T-helper 17 cell (primary cell): ENCODE measurements around the gene SEL1L. TPM values are rescaled to one million over a fixed set of nuclear protein-coding genes. Genes with fewer than 3 reads are reported as not detected.
"Not testable (repeated sequence)": the region's sequence is repeated elsewhere in the genome, so short reads cannot be mapped to it uniquely, and the experiment has no call there.

Experiments
- ATAC-seq: fragments of 150-1000 bp; cut with Tn5 transposase; 2 replicates; pipeline ENCODE4 v1.10.0; 2021; ENCODE audit warnings: mild to moderate bottlenecking, moderate library complexity
- DNase-seq, 3 donors: peaks; one replicate each; pipeline versions ENCODE4 v3.0.0 to v3.0.0-alpha.2; 2020 to 2021
- H3K9me3 ChIP-seq: one replicate; pipeline ENCODE4 v1.7.0; 2013; ENCODE audit warnings: low read length, mild to moderate bottlenecking; ENCODE audit not compliant: control insufficient read depth, poor library complexity, severe bottlenecking
- H3K27ac Mint-ChIP-seq: one replicate; pipeline ENCODE4 v1.8.0; 2022; ENCODE audit warnings: mild to moderate bottlenecking, moderate library complexity, mixed read lengths
- H3K27me3 Mint-ChIP-seq: one replicate; pipeline ENCODE4 v1.8.0; 2022; ENCODE audit warnings: mixed read lengths
- H3K36me3 Mint-ChIP-seq: one replicate; pipeline ENCODE4 v1.8.0; 2022; ENCODE audit warnings: low read depth, mixed read lengths
- H3K4me1 Mint-ChIP-seq: one replicate; pipeline ENCODE4 v1.8.0; 2022; ENCODE audit warnings: mild to moderate bottlenecking, mixed read lengths
- H3K4me3 Mint-ChIP-seq: one replicate; pipeline ENCODE4 v1.8.0; 2022; ENCODE audit warnings: mild to moderate bottlenecking, moderate library complexity, mixed read lengths
- total RNA-seq, 4 donors: library from RNA in 2 of 4; stranded (reverse) in 2 of 4; gene quantifications; one replicate each; pipeline ENCODE4 v1.2.3 and lab custom pipeline; 2022 to 2026

SEL1L gene
- total RNA-seq, 2 donors from 2014 or later, result 44.2 to 61.1 TPM

DNA sequence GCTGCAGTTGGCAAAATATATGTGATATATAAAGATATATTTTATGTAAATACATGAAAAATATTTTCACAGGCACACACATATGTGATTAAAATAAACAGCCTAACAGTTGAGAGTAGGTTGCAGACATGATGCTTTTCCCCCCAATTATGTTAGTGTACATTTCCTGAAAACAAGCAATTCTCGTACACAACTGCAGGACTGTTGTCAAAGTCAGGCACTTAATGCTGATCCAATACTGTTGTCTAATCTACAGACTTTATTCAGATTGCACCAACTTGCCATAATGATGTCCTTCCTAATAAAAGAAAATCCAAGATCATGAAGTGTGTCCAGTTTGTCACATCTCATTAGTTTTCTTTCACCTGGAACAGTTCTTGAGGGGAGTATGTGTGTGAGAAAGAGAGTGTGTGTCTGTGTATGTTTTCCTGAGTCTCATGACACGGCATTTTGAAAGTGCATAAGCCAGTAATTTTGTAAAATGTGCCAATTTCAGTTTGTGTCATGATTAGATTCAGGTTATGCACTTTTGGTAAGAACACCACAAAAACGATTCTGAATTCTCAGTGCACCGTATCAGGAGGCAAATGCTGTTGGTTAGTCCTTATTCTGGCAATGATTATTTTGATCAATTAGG lies 16.5 kb upstream of the SEL1L start:
- DNase-seq (no peak), ATAC-seq (no peak)
- Mint-ChIP-seq H3K36me3 (no peaks in the 10 kb centered on the region), H3K4me1 (no peaks in the 10 kb centered on the region), H3K27ac (no peak overlapping the region), H3K4me3 (no peak overlapping the region), H3K27me3 (no peaks in the 10 kb centered on the region)
- no peaks in the 10 kb centered on the region for H3K9me3 ChIP-seq

DNA sequence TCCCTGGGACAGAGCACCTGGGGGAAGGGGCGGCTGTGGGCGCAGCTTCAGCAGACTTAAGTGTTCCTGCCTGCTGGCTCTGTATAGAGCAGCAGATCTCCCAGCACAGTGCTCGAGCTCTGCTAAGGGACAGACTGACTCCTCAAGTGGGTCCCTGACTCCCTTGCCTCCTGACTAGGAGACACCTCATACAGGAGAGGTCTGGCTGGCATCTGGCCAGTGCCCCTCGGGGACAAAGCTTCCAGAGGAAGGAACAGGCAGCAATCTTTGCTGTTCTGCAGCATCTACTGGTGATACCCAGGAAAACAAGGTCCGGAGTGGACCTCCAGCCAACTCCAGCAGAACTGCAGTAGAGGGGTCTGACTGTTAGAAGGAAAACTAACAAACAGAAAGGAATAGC lies 7.6 kb upstream of the SEL1L start:
- H3K4me1 Mint-ChIP-seq, ATAC-seq, H3K36me3 Mint-ChIP-seq, DNase-seq, H3K9me3 ChIP-seq, H3K4me3 Mint-ChIP-seq, H3K27ac Mint-ChIP-seq: not testable (repeated sequence)
- H3K27me3 Mint-ChIP-seq, result peaks cover 29% of the 10 kb centered on the region

DNA sequence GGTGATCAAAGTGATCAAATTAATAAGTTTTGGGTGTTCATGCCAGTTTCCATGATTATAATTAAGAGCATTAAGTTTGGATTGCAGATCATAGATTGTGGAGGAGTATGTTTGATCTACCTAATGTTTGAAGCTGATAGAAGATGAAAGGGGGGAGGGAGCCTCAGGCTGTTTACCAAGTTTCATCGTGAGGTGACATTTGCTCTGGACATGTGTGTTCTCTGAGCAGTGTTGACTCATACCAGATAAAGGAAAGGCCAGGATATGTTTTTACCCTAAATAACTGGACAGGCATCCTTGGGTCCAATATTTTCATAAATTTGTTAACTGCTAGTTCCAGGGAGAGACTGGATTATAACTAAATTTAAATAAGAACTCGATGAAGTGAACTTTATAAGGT lies 3.5 kb upstream of the SEL1L start:
- peaks cover 19% of the 10 kb centered on the region for H3K4me1 Mint-ChIP-seq
- peaks cover 29% of the 10 kb centered on the region for H3K27me3 Mint-ChIP-seq
- no peak overlapping the region for H3K27ac Mint-ChIP-seq

DNA sequence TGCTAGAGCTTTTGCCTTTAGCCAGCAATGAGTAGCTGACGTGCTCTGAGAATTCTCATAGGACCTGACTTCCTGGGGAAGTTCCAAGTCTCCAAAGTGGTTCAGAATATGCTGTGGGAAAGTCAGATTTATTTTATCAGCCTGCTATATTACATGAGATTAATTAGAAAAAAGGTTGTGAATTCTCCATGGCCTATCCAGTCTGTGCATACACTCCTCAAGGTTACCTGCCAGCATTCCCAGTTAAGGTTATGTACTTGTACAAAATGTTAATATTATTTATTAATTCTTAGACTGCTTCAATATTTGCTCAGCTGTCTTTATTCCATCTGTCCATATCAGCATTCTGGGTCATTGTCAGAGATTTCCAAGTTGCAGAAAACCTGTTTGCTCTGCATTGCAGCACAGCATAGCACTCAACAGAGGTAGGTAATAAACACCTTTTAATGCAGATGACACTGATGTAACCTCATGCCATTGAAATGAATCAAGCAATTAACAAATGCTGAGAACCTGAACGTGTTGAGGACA lies 2.7 kb upstream of the SEL1L start:
- DNase-seq (no peak), ATAC-seq (no peak)
- Mint-ChIP-seq H3K27me3 (peaks cover 21% of the 10 kb centered on the region), H3K4me1 (peaks cover 25% of the 10 kb centered on the region), H3K36me3 (no peaks in the 10 kb centered on the region), H3K4me3 (no peak overlapping the region), H3K27ac (no peak overlapping the region)
- H3K9me3 ChIP-seq, result no peaks in the 10 kb centered on the region

More for the DNA sequence above, 3.5 kb upstream of the SEL1L start:
- DNase-seq, result no peak
- H3K9me3 ChIP-seq, result no peaks in the 10 kb centered on the region
- H3K36me3 Mint-ChIP-seq, result no peaks in the 10 kb centered on the region
- no peak for ATAC-seq
- H3K4me3 Mint-ChIP-seq, result no peak overlapping the region

DNA sequence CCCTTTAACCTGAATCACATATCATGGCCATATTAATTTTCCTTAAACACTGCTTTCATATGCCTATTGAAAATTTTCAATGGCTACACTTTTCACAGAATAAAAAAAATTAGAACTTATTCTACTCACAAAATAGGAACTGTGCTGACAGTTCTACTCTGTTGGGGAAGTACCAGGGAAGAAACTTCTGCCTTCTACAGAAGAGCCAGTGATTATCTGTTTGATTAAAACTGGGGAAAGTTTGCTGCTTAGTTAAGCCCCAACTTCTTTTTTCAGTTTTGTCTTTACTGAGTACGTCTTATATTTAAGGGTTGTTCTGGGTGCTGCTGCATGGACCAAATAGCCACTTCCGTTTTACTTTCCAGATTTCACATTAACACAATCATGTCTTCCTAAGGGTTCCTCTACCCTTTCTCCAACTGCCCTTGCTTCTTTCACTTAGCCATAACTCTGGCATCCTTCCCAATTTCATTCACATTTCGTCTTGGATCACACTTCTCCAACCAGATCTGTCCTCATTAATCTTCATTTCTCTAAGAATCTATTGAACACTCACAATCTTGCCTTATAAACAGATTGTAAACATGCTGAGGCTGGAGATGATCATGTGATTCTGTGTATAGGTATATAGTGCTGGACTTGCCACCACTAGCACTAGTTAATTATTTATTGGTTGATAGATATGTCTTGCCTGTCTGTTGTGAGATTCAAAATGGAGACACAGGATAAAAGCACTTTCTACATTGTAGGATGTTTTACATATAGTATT lies 1.9 kb upstream of the SEL1L start:
- DNase-seq (no peak), ATAC-seq (no peak)
- no peak overlapping the region for H3K4me3 Mint-ChIP-seq
- H3K9me3 ChIP-seq, result no peaks in the 10 kb centered on the region
- H3K36me3 Mint-ChIP-seq, result no peaks in the 10 kb centered on the region
- H3K27ac Mint-ChIP-seq, result peak overlapping the region; percentile 93
- H3K27me3 Mint-ChIP-seq, result peaks cover 20% of the 10 kb centered on the region
- H3K4me1 Mint-ChIP-seq, result peaks cover 25% of the 10 kb centered on the region

DNA sequence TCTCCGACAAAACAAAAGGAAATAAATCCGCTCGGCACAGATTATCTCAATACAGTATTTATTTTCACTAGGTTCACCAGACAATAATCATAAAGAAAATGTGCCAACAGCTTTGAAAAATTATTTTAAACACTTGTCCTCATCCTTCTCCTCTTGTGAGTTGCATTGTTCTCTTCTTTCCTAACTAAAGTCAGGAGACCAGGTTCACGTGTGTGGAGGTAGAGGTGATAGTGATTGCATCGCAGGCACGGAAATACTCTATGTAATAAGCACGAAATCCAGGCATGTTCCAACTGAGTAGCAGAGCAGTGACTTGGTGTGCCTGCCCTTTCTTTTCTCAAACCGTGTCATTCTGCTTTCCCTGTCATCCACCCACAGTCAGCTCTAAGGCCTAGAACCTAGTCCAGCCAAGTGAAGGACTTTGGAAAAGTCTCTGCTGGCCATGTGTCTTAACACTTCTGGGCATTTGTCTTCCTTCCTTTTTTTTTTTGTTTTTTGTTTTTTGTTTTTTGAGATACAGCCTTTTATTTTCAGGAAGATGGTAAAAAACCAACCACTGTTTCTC lies 939 bp upstream of the SEL1L start:
- H3K9me3 ChIP-seq, result no peaks in the 10 kb centered on the region
- ATAC-seq, result no peak
- no peak for DNase-seq
- Mint-ChIP-seq H3K27ac (peak overlapping the region; percentile 93), H3K36me3 (no peaks in the 10 kb centered on the region), H3K4me1 (peaks cover 27% of the 10 kb centered on the region), H3K27me3 (peaks cover 13% of the 10 kb centered on the region), H3K4me3 (no peak overlapping the region)

DNA sequence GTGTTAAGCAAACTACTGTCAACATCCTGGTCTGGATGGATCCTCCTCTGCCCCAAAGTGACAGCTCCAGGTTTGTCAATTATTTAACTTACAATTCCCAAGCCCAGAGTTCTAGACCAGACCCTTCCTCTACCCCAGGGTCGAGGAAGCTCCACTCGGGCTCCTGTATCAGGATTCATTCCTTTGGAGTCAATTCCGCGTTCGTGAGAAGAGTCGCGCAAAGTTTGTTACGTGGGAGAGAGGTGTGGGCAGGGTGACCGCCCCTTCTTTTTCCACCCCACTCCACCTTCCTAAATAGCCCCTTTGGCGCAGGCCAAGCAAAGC lies 479 bp downstream of the SEL1L start:
- no peak for DNase-seq
- peak overlapping the region; percentile 93 for H3K27ac Mint-ChIP-seq

DNA sequence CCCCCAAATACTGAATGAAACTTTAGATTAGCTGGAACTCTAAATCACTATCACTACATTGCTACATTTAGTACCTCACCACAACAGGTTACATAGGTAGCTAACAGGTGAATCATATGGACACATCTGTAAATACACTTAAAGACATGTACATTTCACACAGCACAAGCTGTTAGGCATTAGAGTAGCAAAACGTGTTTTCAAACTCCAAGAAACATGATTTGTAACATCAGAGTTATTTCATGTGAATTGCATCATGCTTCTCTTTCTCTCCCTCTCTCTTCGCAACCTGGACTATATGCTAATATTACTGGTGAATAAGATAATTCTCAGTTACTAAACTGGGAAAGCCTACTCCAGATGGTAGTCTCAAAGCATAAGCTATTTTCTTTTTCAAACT lies 4.3 kb downstream of the SEL1L start:
- Mint-ChIP-seq H3K36me3 (peaks cover 6% of the 10 kb centered on the region), H3K27me3 (no peaks in the 10 kb centered on the region), H3K27ac (peak overlapping the region; percentile 79), H3K4me3 (no peak overlapping the region), H3K4me1 (peaks cover 34% of the 10 kb centered on the region)
- DNase-seq (no peak), ATAC-seq (no peak)
- no peaks in the 10 kb centered on the region for H3K9me3 ChIP-seq

More for the DNA sequence above, 479 bp downstream of the SEL1L start:
- no peaks in the 10 kb centered on the region for H3K36me3 Mint-ChIP-seq
- peaks cover 32% of the 10 kb centered on the region for H3K4me1 Mint-ChIP-seq
- ATAC-seq, result no peak
- H3K9me3 ChIP-seq, result no peaks in the 10 kb centered on the region
- H3K27me3 Mint-ChIP-seq, result no peaks in the 10 kb centered on the region
- peak overlapping the region; percentile 96 for H3K4me3 Mint-ChIP-seq

DNA sequence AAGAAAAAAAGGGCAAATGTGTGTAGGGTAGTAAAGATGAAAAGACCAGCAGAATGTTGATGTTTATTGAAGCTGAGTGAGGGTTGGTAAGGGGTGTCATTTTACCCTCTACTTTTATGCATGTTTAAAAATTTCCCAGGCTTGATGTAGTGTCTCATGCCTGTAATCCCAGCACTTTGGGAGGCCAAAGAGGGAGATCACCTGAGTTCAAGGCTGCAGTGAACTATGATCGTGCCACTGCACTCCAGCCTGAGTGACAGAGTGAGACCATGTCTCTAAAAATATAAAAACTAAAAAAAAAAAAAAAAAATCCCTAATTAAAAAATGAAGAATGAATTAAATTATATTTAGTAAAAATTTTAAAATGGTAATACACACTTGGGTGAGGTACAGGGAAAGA lies 8.5 kb downstream of the SEL1L start:
- DNase-seq, result no peak
- ATAC-seq, result no peak
- H3K9me3 ChIP-seq, result no peaks in the 10 kb centered on the region
- no peaks in the 10 kb centered on the region for H3K27me3 Mint-ChIP-seq
- H3K27ac Mint-ChIP-seq, result no peak overlapping the region
- H3K4me3 Mint-ChIP-seq, result no peak overlapping the region
- H3K4me1 Mint-ChIP-seq, result peaks cover 34% of the 10 kb centered on the region
- H3K36me3 Mint-ChIP-seq, result peaks cover 12% of the 10 kb centered on the region

DNA sequence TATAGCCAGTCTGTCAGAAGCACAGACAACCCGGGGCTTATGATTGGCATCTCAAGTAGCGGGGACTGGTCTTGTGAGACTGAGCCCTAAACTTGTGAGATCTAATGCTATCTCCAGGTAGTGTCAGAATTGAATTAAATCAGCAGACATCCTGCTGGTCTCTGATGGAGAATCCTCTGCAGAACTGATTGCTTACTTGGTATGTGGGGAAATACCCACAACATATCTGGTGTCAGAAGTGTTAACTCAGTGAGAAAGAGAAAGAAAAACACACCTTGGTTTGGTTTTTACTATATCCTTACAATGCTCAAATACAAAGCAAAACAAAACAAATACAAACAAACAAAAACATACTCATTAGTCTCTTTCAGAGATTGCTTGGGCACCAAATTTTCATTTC lies 10.0 kb downstream of the SEL1L start:
- Mint-ChIP-seq H3K36me3 (peaks cover 18% of the 10 kb centered on the region), H3K4me1 (peaks cover 42% of the 10 kb centered on the region), H3K4me3 (no peak overlapping the region), H3K27me3 (no peaks in the 10 kb centered on the region), H3K27ac (no peak overlapping the region)
- H3K9me3 ChIP-seq, result no peaks in the 10 kb centered on the region
- DNase-seq, result no peak
- ATAC-seq, result no peak

DNA sequence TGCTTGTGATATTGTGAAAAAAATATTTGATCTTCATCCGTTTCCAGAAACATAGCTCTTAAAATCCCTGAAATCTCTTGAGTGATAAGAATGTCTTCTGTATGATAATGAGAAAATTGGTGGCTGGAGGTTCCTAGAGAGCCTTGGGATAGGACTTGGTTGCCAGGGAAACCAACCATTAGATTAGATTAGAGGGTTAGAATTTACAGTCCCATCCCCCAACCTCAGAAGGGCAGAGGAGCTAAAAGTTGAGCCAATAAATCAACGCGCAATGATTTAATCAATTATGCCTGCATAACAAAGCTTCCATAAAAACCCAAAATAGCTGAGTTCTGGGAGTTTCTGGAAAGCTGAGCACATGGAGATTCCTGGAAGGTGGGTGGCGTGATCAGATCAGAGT lies 10.6 kb downstream of the SEL1L start:
- Mint-ChIP-seq H3K27me3 (no peaks in the 10 kb centered on the region), H3K36me3 (peaks cover 18% of the 10 kb centered on the region), H3K4me3 (no peak overlapping the region), H3K27ac (no peak overlapping the region), H3K4me1 (peaks cover 37% of the 10 kb centered on the region)
- ATAC-seq, result no peak
- no peaks in the 10 kb centered on the region for H3K9me3 ChIP-seq
- no peak for DNase-seq

DNA sequence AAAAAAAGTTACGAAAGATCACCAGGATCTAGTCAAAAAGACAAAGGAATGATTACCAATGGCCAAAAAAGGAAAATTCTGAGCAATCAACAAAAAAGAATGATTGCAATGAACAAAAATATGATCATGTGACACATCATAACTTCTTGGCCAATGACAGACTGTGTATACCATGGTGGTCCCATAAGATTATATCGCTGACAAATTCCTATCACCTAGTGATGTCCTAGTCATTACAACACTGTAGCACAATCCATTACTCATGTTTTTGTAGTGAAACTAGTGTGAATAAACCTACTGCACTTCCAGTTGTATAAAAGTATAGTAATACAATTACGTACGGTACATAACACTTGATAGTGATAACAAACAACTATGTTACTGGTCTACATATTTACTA lies 12.3 kb downstream of the SEL1L start:
- Mint-ChIP-seq H3K27me3 (no peaks in the 10 kb centered on the region), H3K27ac (peak overlapping the region; percentile 74), H3K4me3 (no peak overlapping the region), H3K4me1 (peaks cover 30% of the 10 kb centered on the region), H3K36me3 (peaks cover 12% of the 10 kb centered on the region)
- ATAC-seq (no peak), DNase-seq (no peak)
- no peaks in the 10 kb centered on the region for H3K9me3 ChIP-seq

DNA sequence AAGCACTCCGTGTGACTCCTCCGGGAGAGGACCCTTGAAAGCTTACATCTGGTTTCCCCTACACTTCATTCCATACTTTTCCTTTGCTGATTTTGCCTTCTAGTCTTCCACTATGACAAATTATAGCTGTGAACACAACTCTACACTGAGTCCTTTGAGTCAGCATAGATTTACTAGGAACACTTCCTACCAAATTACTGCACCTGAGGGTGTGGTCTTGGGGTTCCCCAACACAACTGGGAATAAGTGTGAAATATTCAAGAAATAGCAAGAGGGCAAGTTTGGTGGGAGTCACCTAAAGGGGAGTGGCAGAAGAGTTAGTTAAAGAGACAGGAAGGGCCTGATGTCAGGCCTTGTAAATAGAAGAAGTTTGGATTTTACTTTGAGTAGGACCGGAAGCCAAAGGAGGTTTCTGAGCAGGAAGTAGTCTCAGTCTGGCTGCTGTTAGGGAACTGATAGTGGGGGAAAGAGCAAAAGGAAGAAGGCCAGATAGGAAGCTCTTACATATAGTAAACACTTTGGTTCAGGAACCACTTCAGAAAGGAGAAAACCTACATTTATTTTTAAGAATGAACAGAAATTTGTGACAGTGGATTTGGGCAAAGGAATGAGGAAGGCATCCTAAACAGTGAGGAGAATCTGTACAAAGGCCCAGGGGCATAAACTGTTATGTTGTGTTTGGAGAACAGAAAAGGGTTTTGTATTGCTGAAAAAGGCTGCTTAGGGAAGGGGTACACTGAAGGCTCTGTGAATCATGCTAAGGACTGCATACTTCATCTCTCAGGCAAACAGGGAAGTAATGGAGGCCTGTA lies 14.2 kb downstream of the SEL1L start:
- H3K9me3 ChIP-seq, result no peaks in the 10 kb centered on the region
- peaks cover 29% of the 10 kb centered on the region for H3K4me1 Mint-ChIP-seq
- H3K36me3 Mint-ChIP-seq, result peaks cover 12% of the 10 kb centered on the region
- H3K27ac Mint-ChIP-seq, result peak overlapping the region; percentile 89
- peak overlapping the region; percentile 72 for H3K4me3 Mint-ChIP-seq
- no peaks in the 10 kb centered on the region for H3K27me3 Mint-ChIP-seq
- DNase-seq (no peak), ATAC-seq (peak; percentile 62)
